Thoracic aorta (tissue), 2 donors: Measurements from ENCODE around the gene MRPS17. TPM values are rescaled to one million over a fixed set of nuclear protein-coding genes. Genes with fewer than 3 reads are reported as not detected.
A peak's percentile ranks its signal among the peaks of the same experiment; 100 is the strongest.

ENCODE experiments used
- ATAC-seq: fragments of 150-250 bp; one replicate; pipeline ENCODE4 v1.8.0; 2017; ENCODE audit warnings: low read depth; ENCODE audit not compliant: insufficient number of reproducible peaks, low FRiP score
- DNase-seq: peaks from one replicate; pipeline ENCODE4 v3.0.0-alpha.2; 2020; ENCODE audit warnings: low spot score
- H3K27ac ChIP-seq, 2 donors: fragments of 200-600 bp; sonication (generic); 1 replicate in 1 of 2; 2 replicates in 1 of 2; pipeline ENCODE4 v1.5.1; 2016; ENCODE audit warnings: mild to moderate bottlenecking in 2 of 2, moderate library complexity in 2 of 2
- H3K27me3 ChIP-seq: fragments of 200-600 bp; sonication (generic); replicated peaks from 2 replicates; pipeline ENCODE4 v1.6.0; 2016; ENCODE audit warnings: mild to moderate bottlenecking; ENCODE audit not compliant: insufficient read depth
- H3K36me3 ChIP-seq: fragments of 200-600 bp; sonication (generic); one replicate; pipeline ENCODE4 v1.5.1; 2016
- H3K4me1 ChIP-seq, 2 donors: fragments of 200-600 bp; sonication (generic); 1 replicate in 1 of 2; 2 replicates in 1 of 2; pipeline versions ENCODE4 v1.5.1 to v1.6.0; 2016; ENCODE audit warnings: low read depth in 2 of 2, mild to moderate bottlenecking in 1 of 2; ENCODE audit not compliant: control insufficient read depth in 1 of 2
- H3K4me3 ChIP-seq: fragments of 200-600 bp; sonication (generic); 2 replicates; pipeline ENCODE4 v1.5.1; 2016; ENCODE audit warnings: mild to moderate bottlenecking
- H3K9me3 ChIP-seq: fragments of 200-600 bp; sonication (generic); 2 replicates; pipeline ENCODE4 v1.5.1; 2016
- total RNA-seq, 2 donors: library from RNA; depleted of rRNA; stranded (reverse); fragments of >200 nt; gene quantifications; one replicate each; pipeline versions ENCODE4 v1.1.0 to v1.2.3, GENCODE V29; 2016
- TF ChIP-seq, protein P1 (sequence below): fragments of 200-600 bp; sonication (generic); IDR thresholded peaks from one replicate; pipeline ENCODE4 v1.5.1; 2019; ENCODE audit warnings: antibody characterized with exemption

Gene MRPS17
- total RNA-seq, 2 donors from 2014 or later: 12.1 to 13.1 TPM

DNA sequence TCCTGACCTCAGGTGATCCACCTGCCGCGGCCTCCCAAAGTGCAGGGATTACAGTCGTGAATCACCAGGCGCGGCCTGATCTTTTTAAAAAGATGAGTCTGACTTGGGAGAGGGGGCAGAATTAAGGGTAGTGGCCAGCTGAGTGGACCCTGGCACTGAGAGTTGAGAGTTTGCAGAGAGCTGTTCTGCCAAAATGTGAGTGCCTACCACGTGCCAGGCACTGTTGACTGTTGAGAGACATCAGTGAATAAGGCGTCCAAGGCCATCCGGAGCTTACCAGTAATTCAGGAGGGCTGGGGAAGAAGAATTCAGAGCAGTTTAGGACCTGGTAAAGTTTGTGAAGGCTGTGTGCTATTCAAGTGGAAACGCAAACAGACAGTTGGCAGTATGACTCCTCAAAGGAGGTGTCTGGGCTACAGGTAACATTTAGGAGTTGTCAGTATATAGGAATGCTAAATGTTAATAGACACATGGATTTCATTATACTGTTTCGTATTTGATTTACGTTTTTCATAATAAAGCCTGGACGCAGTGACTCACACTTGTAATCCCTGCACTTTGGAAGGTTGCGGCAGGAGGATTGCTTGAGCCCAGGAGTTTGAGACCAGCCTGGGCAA, 14.2 kb downstream of the MRPS17 start:
- peaks cover 2 to 19% of the 10 kb centered on the region in 2 donors for H3K4me1 ChIP-seq
- ATAC-seq (no peak), DNase-seq (no peak)
- peak overlapping the region; percentile 91 for H3K4me3 ChIP-seq
- TF ChIP-seq, protein P1, sequence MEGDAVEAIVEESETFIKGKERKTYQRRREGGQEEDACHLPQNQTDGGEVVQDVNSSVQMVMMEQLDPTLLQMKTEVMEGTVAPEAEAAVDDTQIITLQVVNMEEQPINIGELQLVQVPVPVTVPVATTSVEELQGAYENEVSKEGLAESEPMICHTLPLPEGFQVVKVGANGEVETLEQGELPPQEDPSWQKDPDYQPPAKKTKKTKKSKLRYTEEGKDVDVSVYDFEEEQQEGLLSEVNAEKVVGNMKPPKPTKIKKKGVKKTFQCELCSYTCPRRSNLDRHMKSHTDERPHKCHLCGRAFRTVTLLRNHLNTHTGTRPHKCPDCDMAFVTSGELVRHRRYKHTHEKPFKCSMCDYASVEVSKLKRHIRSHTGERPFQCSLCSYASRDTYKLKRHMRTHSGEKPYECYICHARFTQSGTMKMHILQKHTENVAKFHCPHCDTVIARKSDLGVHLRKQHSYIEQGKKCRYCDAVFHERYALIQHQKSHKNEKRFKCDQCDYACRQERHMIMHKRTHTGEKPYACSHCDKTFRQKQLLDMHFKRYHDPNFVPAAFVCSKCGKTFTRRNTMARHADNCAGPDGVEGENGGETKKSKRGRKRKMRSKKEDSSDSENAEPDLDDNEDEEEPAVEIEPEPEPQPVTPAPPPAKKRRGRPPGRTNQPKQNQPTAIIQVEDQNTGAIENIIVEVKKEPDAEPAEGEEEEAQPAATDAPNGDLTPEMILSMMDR: no peak
- no peaks in the 10 kb centered on the region for H3K27me3 ChIP-seq
- no peaks in the 10 kb centered on the region for H3K9me3 ChIP-seq
- H3K36me3 ChIP-seq: no peaks in the 10 kb centered on the region
- peak overlapping the region in 1 of 2 donors; percentile 7 for H3K27ac ChIP-seq

DNA sequence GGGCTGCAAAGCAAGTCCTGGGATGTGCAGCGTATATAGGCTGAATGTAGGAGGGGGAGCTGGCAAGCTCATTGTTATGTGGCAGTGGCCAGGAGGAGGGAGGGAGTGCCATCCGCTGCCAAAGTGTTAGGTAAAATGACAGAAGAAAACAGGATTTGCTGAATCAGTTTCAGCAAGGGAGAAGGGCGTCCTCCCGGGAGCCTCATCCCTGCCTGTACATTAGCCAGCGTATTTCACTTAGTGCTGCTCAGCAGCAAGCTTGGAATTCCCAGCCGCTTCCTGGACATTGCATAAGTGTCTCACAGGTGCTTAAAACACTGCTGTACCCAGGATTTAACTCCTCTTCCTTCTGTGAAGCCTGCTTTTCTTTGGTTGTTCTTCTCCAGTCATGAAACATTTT, 15.2 kb downstream of the MRPS17 start:
- Histone ChIP-seq H3K4me3 (no peak overlapping the region), H3K27ac (no peak overlapping the region), H3K36me3 (no peaks in the 10 kb centered on the region), H3K9me3 (no peaks in the 10 kb centered on the region), H3K27me3 (no peaks in the 10 kb centered on the region), H3K4me1 (peaks cover 2 to 19% of the 10 kb centered on the region in 2 donors)
- DNase-seq: no peak
- no peak for ATAC-seq
- TF ChIP-seq, protein P1: no peak

DNA sequence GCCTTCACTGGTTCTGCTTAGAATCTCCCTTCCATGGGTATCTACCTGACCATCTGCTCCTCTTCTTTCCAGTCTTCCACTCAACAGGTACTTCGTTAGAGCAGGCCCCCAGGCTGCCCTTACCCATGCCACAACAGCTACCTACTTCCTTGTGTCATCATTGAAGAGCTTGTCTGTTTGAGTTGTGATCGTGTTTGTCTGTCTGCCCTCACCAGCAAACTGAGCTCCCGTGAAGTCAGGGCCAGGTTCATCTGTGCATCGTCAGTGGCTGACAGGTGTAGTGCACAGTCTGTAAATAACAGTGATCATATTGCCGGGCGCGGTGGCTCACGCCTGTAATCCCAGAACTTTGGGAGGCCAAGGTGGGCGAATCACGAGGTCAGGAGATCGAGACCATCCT, 17.7 kb downstream of the MRPS17 start:
- H3K4me3 ChIP-seq: no peak overlapping the region
- no peak overlapping the region for H3K27ac ChIP-seq
- H3K4me1 ChIP-seq: peaks cover 0 to 13% of the 10 kb centered on the region in 2 donors
- H3K36me3 ChIP-seq: no peaks in the 10 kb centered on the region
- DNase-seq: no peak
- ATAC-seq: no peak
- TF ChIP-seq, protein P1: no peak
- no peaks in the 10 kb centered on the region for H3K9me3 ChIP-seq
- H3K27me3 ChIP-seq: no peaks in the 10 kb centered on the region

DNA sequence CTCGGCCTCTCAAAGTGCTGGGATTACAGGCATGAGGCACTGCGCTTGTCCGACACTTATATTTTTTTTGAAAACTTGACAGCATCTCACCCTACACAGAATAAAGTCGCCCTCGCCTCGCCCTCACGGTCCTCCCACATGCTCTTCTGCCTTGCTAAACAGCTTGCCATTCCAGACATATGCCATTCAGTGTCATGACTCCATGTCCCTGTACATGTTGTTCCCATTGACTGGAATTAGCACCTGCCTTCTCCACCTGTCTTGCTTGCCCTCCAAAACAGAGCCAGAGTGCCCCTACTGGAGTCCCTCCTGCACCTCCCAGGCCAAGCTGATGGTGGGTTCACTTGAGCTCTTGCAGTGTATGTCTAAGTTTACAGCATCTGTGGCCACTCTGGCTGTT, 18.9 kb downstream of the MRPS17 start:
- H3K27me3 ChIP-seq: no peaks in the 10 kb centered on the region
- no peak overlapping the region for H3K4me3 ChIP-seq
- no peak for DNase-seq
- no peak for ATAC-seq
- TF ChIP-seq, protein P1: no peak
- H3K36me3 ChIP-seq: no peaks in the 10 kb centered on the region
- H3K9me3 ChIP-seq: no peaks in the 10 kb centered on the region
- no peak overlapping the region for H3K27ac ChIP-seq
- peaks cover 0 to 9% of the 10 kb centered on the region in 2 donors for H3K4me1 ChIP-seq

DNA sequence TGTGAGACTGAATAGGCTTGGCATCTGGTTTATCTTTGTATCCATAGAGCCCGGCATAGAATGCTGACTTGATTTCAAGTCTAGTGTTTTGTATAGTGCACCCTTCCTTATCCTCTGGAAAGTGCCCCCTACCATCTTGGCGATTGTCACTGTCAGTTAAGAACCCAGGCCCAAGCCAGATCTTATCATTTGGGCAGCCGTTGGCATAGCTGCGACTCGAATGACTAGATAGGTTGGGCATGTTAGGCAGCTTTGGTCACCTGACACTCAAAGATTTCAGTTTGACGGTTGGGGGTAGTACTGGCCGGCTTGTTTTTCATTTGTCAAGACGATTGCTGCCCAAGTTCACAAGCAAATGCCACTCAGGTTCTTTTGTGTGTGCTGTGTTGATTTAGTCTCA, 19.3 kb downstream of the MRPS17 start:
- no peak overlapping the region for H3K4me3 ChIP-seq
- H3K9me3 ChIP-seq: no peaks in the 10 kb centered on the region
- ATAC-seq (no peak), DNase-seq (no peak)
- H3K36me3 ChIP-seq: no peaks in the 10 kb centered on the region
- TF ChIP-seq, protein P1: no peak
- no peak overlapping the region for H3K27ac ChIP-seq
- no peaks in the 10 kb centered on the region for H3K27me3 ChIP-seq
- peaks cover 0 to 5% of the 10 kb centered on the region in 2 donors for H3K4me1 ChIP-seq
